Endodermal cell (in vitro differentiated cells): ENCODE results near the gene C20orf96. TPM values are rescaled to one million over a fixed set of nuclear protein-coding genes. Genes with fewer than 3 reads are reported as not detected.

Experiments used
- DNase-seq: peaks from one replicate; pipeline ENCODE4 v3.0.0-alpha.2; 2017
- H3K27ac ChIP-seq: 2 replicates; pipeline ENCODE4 v1.5.1; 2013; ENCODE audit warnings: mild to moderate bottlenecking, low read depth, low read length, moderate library complexity
- H3K27me3 ChIP-seq: 2 replicates; pipeline ENCODE4 v1.6.1; 2013; ENCODE audit warnings: mild to moderate bottlenecking, low read length, moderate library complexity; ENCODE audit not compliant: insufficient read depth, control insufficient read depth, poor library complexity, severe bottlenecking
- H3K36me3 ChIP-seq: 2 replicates; pipeline ENCODE4 v1.7.0; 2013; ENCODE audit warnings: mild to moderate bottlenecking, low read length, moderate library complexity; ENCODE audit not compliant: control insufficient read depth, insufficient read depth
- H3K4me1 ChIP-seq: one replicate; pipeline ENCODE4 v1.7.0; 2013; ENCODE audit warnings: low read length; ENCODE audit not compliant: control insufficient read depth, insufficient read depth
- H3K4me3 ChIP-seq: 2 replicates; pipeline ENCODE4 v1.5.1; 2013; ENCODE audit warnings: mild to moderate bottlenecking, low read length, moderate library complexity
- H3K9ac ChIP-seq: 2 replicates; pipeline ENCODE4 v1.6.1; 2013; ENCODE audit warnings: mild to moderate bottlenecking, low read length, moderate library complexity; ENCODE audit not compliant: poor library complexity, severe bottlenecking; ENCODE audit errors: extremely low read depth
- H3K9me3 ChIP-seq: 2 replicates; pipeline ENCODE4 v1.6.1; 2013; ENCODE audit warnings: mild to moderate bottlenecking, low read length, moderate library complexity; ENCODE audit not compliant: control insufficient read depth
- H3K27ac Mint-ChIP-seq: 2 replicates; pipeline ENCODE4 v1.8.0; 2020; ENCODE audit warnings: mixed read lengths
- H3K27me3 Mint-ChIP-seq: 2 replicates; pipeline ENCODE4 v1.8.0; 2021; ENCODE audit warnings: mild to moderate bottlenecking, mixed read lengths; ENCODE audit not compliant: insufficient read depth
- H3K36me3 Mint-ChIP-seq: 2 replicates; pipeline ENCODE4 v1.8.0; 2020; ENCODE audit warnings: low read depth, mixed read lengths
- H3K4me1 Mint-ChIP-seq: 2 replicates; pipeline ENCODE4 v1.8.0; 2020; ENCODE audit warnings: mixed read lengths
- H3K4me3 Mint-ChIP-seq: 2 replicates; pipeline ENCODE4 v1.8.0; 2020; ENCODE audit warnings: mild to moderate bottlenecking, moderate library complexity, mixed read lengths
- H3K9me3 Mint-ChIP-seq: 2 replicates; pipeline ENCODE4 v1.8.0; 2020; ENCODE audit warnings: mild to moderate bottlenecking, mixed read lengths
- CTCF ChIP-seq: fragments of 200-600 bp; sonication (generic); conservative IDR thresholded peaks from 2 replicates; pipeline ENCODE4 v1.5.0; 2021; ENCODE audit warnings: antibody characterized with exemption, mild to moderate bottlenecking
- WGBS, 2 experiments: methylation state at CpG; one replicate each; pipeline versions ENCODE4 v1.1.5 to v1.1.7; 2013; ENCODE audit warnings: missing lambda C conversion rate in 2 of 2, mixed read lengths in 1 of 2; ENCODE audit not compliant: insufficient coverage in 1 of 2, insufficient read length in 1 of 2; 5-methylcytosine and 5-hydroxymethylcytosine counted together
- total RNA-seq, 2 donors: library from RNA; stranded (reverse); fragmentation: NEBNext Ultra II Directional in 1 of 2; extraction: Animal tissue kit (Norgen Biotek cat#: 25700) in 1 of 2; gene quantifications; 2 replicates in 1 of 2; 3 replicates in 1 of 2; pipeline ENCODE4 v1.2.1, GENCODE V29; 2021

Gene C20orf96
- total RNA-seq, 2 donors from 2014 or later = 21.8 to 29.4 TPM

GRCh38 chr20:316316-317068, 25.9 kb upstream of the C20orf96 start:
- no peaks in the 10 kb centered on the region for H3K4me1 Mint-ChIP-seq
- H3K9me3 Mint-ChIP-seq = peaks cover 8% of the 10 kb centered on the region
- TF ChIP-seq CTCF = no peak

GRCh38 chr20:313948-314347, 23.4 kb upstream of the C20orf96 start:
- Mint-ChIP-seq H3K4me1 (peaks cover 10% of the 10 kb centered on the region), H3K27me3 (no peaks in the 10 kb centered on the region), H3K4me3 (no peak overlapping the region), H3K27ac (no peak overlapping the region), H3K9me3 (no peaks in the 10 kb centered on the region), H3K36me3 (peaks cover 9% of the 10 kb centered on the region)
- no peak for TF ChIP-seq CTCF
- no peaks in the 10 kb centered on the region for H3K4me1 ChIP-seq
- no peak for DNase-seq
- H3K36me3 ChIP-seq = no peaks in the 10 kb centered on the region
- no peak overlapping the region for H3K4me3 ChIP-seq
- no peaks in the 10 kb centered on the region for H3K27me3 ChIP-seq
- no peak overlapping the region for H3K9ac ChIP-seq
- H3K27ac ChIP-seq = no peak overlapping the region
- no peaks in the 10 kb centered on the region for H3K9me3 ChIP-seq

More at GRCh38 chr20:316316-317068, 25.9 kb upstream of the C20orf96 start:
- Histone ChIP-seq H3K27me3 (no peaks in the 10 kb centered on the region), H3K9me3 (peaks cover 5% of the 10 kb centered on the region), H3K36me3 (no peaks in the 10 kb centered on the region), H3K9ac (no peak overlapping the region), H3K27ac (no peak overlapping the region), H3K4me3 (no peak overlapping the region), H3K4me1 (no peaks in the 10 kb centered on the region)
- no peak overlapping the region for H3K27ac Mint-ChIP-seq
- no peak for DNase-seq
- WGBS, 2 experiments = 87% methylated on average over 2 of the region's 2 CpGs
- peaks cover 22% of the 10 kb centered on the region for H3K36me3 Mint-ChIP-seq
- peaks cover 8% of the 10 kb centered on the region for H3K27me3 Mint-ChIP-seq
- no peak overlapping the region for H3K4me3 Mint-ChIP-seq

GRCh38 chr20:313402-313801, 22.9 kb upstream of the C20orf96 start:
- Mint-ChIP-seq H3K4me3 (no peak overlapping the region), H3K36me3 (peaks cover 5% of the 10 kb centered on the region), H3K27me3 (no peaks in the 10 kb centered on the region), H3K9me3 (no peaks in the 10 kb centered on the region), H3K4me1 (peaks cover 11% of the 10 kb centered on the region), H3K27ac (no peak overlapping the region)
- Histone ChIP-seq H3K36me3 (no peaks in the 10 kb centered on the region), H3K27me3 (no peaks in the 10 kb centered on the region), H3K9me3 (no peaks in the 10 kb centered on the region), H3K4me3 (no peak overlapping the region), H3K9ac (no peak overlapping the region), H3K27ac (no peak overlapping the region), H3K4me1 (no peaks in the 10 kb centered on the region)
- no peak for TF ChIP-seq CTCF
- no peak for DNase-seq
- 87 to 92% methylated on average over 3 to 5 of the region's 5 CpGs for WGBS, 2 experiments
